CD4-positive, alpha-beta T cell treated with Interleukin-17A for 4 hours (primary cell): ENCODE data around the gene ZNF135.

ENCODE experiments used
- DNase-seq: peaks from one replicate; pipeline ENCODE4 v3.0.0-alpha.2; 2020; ENCODE audit warnings: mixed read lengths

ZNF135 gene

DNA sequence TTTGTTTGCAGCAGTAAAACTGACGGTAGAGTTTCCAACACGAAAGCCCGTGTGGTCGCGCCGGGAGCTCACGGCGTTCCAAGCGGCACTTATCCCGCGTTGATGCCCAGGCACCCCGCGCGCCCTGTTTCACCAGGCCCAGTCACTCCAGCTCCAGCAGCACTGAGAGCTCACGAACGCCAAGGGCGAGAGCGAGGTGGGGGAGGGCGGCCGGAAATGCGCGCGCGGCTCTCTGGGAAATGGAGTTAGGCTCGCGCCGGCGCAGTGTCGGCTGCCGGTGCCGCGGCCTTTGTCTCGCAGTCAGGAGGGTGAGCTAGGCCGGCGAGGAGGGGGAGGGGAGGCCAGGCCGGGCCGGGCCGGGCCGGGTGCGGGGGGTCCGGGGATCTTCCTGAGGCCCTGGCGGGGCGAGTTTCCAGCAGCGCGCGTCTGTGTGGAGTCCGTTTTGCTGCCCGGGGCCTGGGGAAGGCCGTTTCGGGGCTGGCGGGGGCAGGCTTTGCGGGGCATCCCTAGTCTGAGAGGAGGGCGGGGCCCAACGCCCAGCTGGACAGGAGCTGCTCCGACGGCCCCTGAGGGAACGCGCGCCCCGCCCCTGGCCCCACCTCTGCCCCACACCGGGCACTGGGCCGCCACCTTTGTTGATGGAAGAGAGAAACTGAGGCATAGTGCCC lies at the start of gene ZNF135:
ZNF135 (plus strand) TSS at position 280 of the 668 bp plus-strand sequence. CDS start 721 bp downstream, outside the sequence.
- DNase-seq: peak; percentile 71

DNA sequence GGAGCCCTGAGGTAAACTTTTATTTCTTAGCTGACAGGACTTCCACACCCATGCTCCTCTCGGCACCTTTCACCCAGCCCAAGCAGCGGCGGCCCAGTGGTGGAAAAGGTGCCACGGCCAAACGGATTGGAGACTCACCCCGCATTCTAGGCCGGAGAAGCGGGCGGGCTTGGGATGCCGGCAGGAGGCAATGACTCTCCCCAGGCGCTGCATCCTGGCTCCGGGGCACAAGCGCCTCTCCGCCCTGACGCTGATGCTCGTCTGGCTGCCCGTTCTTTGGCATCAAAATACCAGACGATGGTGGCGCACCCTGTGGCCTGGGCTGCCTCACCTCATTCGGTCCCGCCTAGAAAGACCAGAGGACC lies 49.8 kb upstream of the ZNF135 start:
- DNase-seq: no peak

DNA sequence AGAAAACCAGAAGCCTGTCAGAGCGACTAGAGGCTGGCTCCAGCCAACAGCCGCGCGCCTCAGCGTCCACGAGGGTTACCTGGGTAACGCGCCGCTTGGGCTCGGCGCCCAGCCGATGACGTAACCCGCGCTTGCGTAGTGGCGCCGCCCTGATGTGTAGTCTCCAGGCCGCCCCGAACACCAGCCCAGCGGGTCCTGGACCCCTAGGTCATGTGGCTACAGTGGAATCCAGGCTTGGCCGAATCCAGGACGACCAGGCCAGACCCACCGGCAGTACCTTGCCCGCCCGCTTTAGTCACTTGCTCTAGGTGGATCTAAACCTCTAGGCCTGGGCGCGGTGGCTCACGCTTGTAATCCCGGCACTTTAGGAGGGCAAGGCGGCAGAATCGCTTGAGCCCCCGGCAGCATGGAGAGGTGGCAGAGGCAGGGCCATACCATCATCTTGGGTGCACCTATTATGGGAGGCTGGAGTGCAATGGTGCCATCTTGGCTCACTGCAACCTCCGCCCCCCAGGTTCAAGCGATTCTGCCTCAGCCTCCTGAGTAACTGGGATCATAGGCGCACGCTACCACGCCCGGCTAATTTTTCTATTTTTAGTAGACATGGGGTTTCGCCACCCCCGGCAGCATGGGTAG lies 49.3 kb upstream of the ZNF135 start:
- peak; percentile 40 for DNase-seq

DNA sequence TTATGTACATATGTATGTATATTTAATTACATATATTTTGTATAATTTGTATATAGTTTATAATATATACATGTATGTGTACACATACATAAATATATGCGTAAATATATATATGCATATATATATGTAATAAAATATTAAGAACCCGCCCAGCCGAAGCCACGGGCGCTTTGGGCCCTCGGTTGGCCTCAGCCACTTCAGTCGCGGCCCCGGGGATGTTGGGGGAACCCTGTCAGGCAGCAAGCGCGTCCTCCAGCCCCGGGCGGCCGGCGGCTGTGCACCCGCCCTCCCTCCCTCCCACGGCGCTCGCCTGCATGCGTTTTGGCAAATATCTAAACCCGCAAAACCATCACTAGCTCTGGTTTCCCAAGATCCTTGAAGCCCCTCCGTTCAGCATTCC lies 48.6 kb upstream of the ZNF135 start:
- DNase-seq: no peak

DNA sequence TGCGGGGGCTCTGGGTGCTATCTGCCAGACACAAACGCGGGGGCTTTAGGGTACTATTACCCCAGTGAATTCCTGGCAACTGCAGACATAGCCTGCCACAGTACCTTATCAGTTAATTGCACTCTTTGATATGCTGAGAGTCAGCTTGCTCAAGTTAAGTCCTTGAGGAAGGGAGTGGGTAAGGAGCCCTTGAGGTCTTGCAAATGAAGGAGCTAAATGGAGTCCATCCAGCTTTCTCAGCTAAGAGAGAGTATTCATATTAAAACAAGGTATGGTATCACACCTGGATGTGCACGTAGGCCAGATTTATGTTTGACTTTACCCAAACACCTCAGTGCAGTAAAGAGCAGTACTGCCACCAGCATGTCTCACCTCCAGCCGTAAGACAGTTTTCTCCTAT lies 44.9 kb upstream of the ZNF135 start:
- DNase-seq: no peak

DNA sequence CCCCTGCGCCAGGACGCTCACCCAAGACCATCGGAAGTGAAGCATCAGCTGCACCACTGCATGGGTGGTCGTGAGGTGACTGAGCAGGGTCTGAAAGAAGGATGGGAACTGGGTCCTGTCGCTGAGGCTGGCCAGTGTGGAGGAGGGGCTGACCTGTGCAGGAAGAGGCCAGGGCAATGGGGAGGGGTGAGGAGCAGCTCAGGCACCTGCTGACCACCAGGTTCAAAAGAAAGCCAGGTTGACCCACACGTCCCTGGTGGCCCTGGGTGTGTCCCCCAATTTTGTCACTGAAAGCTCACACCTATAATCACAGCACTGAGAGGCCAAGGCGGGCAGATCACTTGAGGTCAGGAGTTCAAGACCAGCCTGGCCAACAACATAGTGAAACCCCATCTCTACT lies 39.0 kb upstream of the ZNF135 start:
- DNase-seq: no peak

DNA sequence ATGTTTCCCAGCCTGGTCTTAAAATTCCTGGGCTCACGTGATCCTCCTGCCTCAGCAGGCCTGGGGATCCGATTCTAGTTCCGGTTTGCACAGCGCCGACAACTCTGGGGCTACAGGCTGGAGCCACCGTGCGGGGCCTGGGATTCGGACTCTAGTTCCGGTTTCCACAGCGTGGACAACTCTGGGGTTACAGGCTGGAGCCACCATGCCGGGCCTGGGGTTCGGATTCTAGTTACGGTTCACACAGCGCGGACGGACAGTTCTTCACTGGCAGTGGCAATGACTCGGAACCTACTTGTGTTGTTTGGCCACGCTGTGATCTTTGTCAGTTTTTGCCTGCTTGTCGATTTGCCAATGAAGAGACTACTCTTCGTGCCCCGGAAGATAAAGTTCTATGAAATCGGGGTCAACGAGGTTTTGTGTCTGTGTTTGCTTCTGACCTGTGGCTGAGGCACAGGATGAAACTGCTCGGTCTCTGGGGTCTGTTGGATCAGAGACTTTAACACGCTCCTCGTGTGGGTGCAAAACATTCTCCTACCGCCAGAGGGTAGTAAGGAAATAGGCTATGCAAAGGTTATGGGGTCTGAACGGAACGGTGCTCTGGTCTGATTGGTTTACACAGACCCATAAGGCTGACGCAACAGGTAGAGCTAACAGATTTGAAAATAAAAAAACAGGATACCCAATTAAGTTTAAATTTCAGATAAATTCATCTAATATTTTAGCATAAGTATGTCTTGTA lies 37.4 kb upstream of the ZNF135 start:
- DNase-seq: peak; percentile 38

DNA sequence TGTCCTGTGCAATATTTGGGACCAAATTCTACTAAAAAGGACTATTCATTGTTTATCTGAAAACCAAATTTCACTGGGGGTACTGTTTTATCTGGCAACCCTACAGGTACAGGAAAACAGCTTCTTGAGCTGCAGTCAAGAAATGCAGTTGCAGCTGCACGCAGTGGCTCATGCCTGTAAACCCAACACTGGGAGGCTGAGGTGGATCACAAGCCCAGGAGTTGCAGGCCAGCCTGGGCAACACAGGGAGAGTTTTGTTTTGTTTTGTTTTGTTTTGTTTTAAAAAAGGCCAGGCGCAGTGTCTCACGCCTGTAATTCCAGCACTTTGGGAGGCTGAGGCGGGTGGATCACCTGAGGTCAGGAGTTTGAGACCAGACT lies 36.8 kb upstream of the ZNF135 start:
- DNase-seq: no peak

DNA sequence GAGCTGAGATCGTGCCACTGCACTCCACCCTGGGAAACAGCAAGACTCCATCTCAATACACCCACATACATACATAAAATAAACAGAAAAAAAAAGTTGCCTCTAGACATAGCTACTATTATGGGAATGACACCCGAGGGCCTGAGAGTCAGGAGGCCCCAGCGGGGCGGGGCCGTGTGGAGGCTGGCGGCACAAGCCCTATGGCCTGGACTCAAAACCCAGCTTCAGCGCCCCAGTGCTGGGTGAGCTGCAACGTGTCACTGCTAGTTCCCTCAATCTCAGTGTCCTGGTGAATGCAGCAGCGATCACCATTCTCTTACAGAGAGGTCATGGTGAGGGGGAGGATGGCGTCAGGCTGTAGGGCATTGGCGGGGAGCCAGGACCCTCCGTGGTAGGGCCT lies 34.4 kb upstream of the ZNF135 start:
- no peak for DNase-seq

DNA sequence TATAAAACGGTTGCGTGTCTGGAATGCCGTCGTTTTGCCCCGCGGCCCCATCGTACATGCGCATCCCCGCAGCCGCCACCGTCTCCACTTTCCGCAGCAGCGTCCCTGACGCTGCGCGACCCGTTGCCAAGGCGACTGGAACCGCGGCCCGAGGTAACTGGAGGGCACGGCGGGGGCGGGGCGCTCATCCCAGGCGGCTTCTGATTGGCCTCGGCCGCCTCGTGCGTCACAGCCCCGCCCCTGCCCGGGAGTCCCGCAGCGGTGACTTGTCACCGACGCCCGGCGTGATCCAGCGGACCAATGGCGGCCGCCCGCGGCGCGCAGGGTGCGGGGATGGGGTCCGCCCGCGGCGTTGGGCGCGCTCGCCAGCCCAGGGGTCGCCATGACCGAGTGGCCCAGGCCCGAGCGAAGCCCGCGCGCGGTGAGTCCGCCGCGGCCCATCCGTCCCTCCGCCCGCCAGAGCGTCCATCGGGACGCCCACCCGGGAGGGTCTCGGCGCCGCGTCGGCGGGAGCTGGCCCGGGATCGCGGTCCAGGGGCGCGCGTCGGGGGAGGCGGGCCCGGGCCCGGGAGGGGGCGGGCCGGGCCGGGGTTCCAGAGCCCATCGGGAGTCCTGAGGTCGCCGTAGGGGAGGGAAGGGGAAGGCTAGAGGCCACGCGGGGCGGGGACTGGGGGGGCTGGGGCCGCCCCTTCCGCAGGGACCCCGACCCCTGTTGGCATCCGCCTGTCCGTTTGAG lies 25.2 kb upstream of the ZNF135 start, which contains the start of gene ZSCAN1:
ZSCAN1 (plus strand) TSS at position 285 of the 736 bp plus-strand sequence. CDS start 3,812 bp downstream, outside the sequence.
- peak; percentile 13 for DNase-seq

DNA sequence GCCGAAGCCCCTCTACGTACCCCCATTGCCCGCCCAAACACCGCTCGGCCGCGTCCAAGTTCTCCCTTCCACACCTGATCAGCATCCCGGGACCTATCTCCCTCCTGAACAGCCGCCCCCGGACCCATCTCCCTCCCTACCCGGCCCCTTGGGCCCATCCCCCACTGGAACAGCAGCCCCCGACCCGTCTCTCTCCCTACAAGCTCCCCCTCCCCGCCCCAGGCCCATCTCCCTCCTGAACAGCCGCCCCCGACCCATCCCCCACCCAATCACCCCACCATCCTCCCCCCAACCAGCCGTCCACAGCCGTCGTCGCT lies 24.6 kb upstream of the ZNF135 start:
- DNase-seq: no peak

DNA sequence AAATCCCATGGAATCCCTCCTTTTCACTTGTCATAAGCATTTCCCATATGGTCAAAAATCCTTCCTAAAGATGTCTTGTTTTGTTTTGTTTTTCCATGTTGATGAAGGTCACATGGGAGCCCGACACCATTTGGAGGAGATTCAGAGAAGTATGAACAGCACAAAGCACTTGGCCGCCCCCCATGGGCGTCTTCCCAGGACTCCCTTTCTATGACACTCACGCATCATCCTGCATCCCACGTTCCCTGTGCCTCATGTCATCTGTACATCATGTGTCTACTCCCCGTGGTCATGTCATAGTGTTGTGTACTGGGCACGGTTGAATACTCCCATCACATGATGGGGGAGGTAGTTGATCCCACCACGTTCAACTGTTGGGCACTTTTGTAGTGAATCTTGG lies 23.2 kb upstream of the ZNF135 start:
- DNase-seq: no peak

DNA sequence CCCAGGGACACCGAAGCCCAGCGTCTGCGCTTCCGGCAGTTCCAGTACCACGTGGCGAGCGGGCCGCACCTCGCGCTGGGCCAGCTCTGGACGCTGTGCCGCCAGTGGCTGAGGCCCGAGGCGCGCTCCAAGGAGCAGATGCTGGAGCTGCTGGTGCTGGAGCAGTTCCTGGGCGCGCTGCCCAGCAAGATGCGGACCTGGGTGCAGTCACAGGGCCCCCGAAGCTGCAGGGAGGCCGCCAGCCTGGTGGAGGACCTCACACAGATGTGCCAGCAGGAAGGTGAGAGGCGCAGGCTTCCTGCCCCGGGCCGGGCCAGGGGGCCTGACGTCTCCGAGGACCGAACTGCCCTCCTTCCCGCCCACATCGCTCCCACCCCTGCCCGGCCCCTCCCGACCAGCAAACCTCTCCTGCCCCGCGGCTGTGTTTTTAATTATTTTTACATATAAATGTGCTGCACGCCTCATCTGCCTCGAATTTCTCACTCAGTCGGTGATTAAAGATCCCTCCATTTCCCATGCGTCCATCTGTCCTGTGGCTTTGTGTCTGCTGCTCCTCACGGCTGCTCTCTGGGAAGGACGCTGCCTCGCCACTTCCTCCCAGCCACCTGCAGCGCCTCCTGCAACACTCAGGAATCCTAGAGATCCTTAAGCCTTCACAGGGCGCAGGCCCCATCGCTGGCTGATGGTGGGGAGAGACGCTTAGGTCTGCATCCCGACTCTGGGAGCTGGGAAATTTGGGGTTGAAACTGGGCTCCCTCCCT lies 21.0 kb upstream of the ZNF135 start:
- no peak for DNase-seq

DNA sequence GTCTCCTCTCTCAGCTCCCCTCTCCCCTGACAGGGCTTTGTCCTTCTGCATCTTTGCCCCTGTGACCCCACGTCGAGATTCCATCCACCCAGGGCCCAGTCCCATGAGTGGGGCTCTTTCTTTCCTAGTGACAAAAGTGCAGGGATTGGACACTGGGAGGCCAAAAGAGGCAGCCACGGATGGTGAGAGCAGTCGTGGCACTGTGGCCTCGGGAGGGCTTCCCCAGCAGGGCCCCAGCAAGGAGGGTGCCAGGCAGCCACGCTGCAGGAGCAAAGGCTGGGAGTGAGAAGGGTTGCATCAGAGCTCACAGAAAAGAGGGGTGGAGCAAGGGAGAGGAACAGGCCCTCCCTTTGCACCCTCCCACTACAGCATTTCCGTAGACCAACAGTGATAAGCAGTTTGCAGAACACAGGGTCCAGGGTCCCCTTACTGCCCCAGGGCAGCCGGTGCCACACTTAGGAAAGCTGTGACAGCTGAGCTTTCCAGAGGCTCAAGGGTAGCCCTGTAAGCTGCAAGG lies 20.3 kb upstream of the ZNF135 start:
- DNase-seq: no peak

DNA sequence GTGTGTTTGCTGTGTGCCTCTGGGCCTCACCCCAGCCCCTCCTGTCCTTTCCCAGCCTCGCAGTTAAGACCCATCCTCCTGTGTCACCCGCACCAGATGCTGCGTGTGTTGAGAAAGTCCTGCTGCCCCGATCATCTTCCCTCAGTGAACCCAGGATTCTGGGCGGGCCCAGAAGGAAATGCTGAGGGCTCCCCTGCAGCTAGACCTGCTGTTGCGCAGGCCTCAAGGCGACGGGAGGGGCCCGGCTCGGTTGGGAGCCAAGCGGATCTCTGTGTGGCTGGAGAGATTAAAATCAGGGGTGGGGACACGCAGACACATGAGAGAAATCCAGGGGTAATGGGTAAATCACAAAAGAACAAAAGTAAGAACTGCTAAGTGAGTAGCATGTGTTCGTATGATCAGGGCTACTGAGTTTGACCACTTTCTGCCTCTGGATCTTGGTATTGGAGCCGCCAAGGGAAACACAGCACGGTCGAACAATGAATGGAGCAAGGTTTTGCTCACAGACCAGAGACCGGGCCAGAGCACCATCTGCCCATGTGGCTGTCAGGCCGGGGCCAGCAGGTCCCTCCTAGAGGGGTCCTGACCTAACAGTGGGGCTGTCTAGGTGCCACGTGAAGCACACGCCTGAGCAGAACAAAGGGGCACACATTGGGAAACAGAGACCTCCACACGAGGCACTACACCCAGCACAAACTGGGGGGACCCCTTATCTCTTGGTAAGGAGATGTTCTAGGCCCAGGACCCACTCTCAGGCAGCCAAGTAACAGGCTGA lies 18.1 kb upstream of the ZNF135 start:
- DNase-seq: no peak

DNA sequence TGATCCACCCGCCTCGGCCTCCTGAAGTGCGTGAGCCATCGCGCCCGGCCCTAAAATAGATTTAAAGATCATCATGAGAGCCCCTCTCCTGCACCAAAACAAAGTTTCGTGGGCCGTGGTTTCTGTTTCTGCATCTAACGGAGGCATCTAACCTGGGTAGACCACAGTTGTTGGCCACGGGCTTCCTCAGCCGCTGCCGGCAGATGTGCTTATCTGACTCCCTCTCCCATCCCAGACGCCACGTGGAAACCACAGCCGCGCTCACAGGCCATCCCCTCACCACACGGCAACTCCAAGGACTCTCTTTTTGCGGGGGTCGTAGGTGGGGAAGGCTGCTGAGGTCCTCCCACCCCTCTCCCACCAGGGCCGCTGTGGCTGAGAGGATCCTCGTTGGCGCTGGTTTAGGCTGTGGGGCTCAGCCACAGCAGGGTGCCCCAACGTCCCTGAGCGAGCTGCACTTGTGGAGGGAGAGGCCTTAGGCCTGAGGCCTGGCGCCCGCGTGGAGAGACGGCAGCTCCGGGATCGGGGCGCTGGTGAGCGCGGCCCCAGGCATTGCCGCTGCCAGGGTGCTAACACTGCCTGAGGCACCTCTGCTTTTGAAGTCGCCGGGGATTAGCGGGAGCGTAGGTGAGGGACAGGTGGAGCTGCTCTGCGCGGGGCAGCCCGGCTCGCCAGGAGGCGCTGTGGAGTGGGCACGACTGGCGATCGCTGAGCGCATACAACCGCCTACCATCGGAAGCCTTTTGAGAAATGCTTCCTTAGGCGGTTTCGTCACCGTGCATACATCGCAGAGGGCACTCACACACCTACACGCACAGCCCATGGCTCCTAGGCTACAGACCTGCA lies 16.4 kb upstream of the ZNF135 start:
- DNase-seq: no peak

DNA sequence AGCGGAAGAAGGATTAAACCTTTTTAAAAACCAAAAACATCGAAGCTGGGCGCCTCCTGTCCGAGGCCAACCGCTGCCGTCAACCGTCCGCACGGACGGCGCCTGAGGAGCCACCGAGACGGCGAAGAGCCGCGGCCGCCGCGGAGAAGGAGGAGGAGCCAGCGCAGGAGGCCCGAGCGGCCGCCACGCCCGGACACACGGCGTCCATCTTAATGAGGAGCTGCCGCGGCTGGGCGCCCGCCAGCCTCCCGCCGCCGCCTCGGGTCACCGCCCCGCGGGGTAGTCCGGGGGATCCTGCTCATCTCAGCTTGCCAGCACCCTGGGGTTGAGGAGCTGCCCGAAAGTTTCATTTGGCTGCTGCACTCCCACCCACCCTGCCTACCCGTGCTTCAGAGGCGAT lies 14.7 kb upstream of the ZNF135 start:
- DNase-seq: no peak

DNA sequence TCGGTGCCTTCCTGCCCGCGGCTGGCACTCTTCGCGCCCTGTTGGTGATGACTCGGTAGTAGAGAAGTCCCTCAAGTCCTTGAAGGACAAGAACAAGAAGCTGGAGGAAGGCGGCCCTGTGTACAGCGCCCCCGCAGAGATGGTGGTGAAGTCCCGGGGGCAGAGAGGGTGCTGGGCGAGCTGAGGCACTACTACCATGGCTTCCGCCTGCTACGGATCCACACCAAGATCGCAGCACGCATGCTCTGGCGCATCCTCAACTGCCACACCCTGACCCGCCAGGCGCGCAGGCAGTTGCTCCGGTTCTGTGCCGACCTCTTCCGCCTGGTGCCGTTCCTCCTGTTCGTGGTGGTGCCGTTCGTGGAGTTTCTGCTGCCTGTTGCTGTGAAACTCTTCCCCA lies 14.2 kb upstream of the ZNF135 start:
- no peak for DNase-seq

DNA sequence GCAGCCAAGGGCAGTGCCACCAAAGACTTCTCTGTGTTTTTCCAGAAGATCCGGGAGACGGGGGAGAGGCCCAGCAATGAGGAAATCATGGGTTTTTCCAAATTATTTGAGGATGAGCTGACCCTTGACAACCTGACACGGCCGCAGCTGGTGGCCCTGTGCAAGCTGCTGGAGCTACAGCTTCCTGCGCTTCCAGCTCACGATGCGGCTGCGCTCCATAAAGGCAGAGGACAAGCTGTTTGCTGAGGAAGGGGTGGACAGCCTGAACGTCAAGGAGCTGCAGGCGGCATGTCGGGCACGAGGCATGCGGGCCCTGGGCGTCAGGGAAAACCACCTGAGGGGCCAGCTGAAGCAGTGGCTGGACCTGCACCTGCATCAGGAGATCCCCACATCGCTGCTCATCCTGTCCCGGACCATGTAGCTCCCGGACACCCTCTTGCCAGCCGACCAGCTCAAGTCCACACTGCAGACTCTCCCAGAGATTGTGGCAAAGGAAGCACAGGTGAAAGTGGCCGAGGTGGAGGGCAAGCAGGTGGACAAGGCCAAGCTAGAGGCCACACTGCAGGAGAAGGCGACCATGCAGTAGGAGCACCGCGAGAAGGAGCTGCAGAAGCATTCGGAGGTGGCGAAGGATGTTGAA lies 13.6 kb upstream of the ZNF135 start:
- DNase-seq: no peak

DNA sequence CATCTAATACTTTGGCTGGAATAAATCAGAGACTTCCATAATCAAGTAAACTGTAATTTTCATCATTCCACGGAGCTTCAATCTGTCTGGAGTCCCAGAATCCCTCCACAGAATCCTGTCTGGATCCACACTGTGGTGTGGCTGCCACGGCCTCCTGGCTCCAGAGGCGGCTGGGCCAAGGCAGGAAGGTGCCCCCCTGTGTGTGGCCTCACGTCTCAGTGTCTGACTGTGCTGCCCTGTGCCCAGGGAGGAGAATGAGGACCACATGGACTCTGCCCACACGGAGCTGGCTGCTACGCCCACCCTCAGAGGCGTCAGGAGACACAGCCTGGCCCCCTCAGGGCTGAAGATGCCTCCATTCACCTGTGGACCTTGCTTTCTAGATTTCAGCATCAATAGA lies 12.2 kb upstream of the ZNF135 start:
- DNase-seq: no peak
